Frontal cortex (tissue), 4 donors: ENCODE measurements around the gene GDPD3. TPM values are rescaled to one million over a fixed set of nuclear protein-coding genes. Genes with fewer than 3 reads are reported as not detected.

Experiments used
- DNase-seq, 2 donors: peaks; one replicate each; pipeline ENCODE4 v3.0.0; 2012; ENCODE audit warnings: low spot score in 2 of 2
- FAIRE-seq: peaks from 2 replicates; lab custom pipeline; 2012; peaks lifted over from hg19 to GRCh38; lab: Jason Lieb, UNC
- total RNA-seq: library from RNA; depleted of rRNA; stranded (reverse); fragments of >200 nt; gene quantifications from one replicate; pipeline ENCODE4 v1.2.3, GENCODE V29; 2014
- donor health status: control.
- donor health status: control.
- donor health status: control.

Gene GDPD3
- total RNA-seq, 1 donor from 2014 or later = 1.2 TPM

GRCh38 chr16:30084096-30084815 is 29.1 kb downstream of the GDPD3 start:
- DNase-seq = no peak
- no peak for FAIRE-seq

- FAIRE-seq (no peak), DNase-seq (no peak)
Observed at GRCh38 chr16:30083216-30084055, 29.9 kb downstream of the GDPD3 start.

- FAIRE-seq = no peak
- no peak for DNase-seq
Observed at GRCh38 chr16:30082545-30083090, 30.7 kb downstream of the GDPD3 start.

- FAIRE-seq (no peak), DNase-seq (no peak)
Observed at GRCh38 chr16:30079480-30079879, 33.9 kb downstream of the GDPD3 start.

GRCh38 chr16:30078744-30079143 is 34.6 kb downstream of the GDPD3 start:
- no peak for FAIRE-seq
- DNase-seq = no peak

GRCh38 chr16:30077656-30078055 is 35.7 kb downstream of the GDPD3 start:
- DNase-seq = no peak
- no peak for FAIRE-seq

GRCh38 chr16:30076276-30076791 is 37.0 kb downstream of the GDPD3 start:
- DNase-seq (no peak), FAIRE-seq (no peak)

- DNase-seq = peak; percentile 94 to 99
- FAIRE-seq = no peak
Observed at GRCh38 chr16:30075503-30076275, 37.6 kb downstream of the GDPD3 start, which contains the start of gene PPP4C. PPP4C (plus strand) TSS chr16:30075994; CDS start chr16:30076378, 384 bp downstream.

GRCh38 chr16:30070490-30070889 is 42.8 kb downstream of the GDPD3 start:
- no peak for DNase-seq
- no peak for FAIRE-seq

GRCh38 chr16:30069611-30070462 is 43.5 kb downstream of the GDPD3 start:
- FAIRE-seq (no peak), DNase-seq (no peak)

- no peak for FAIRE-seq
- no peak for DNase-seq
Observed at GRCh38 chr16:30068750-30069610, 44.4 kb downstream of the GDPD3 start.

GRCh38 chr16:30068333-30068732 is 45.0 kb downstream of the GDPD3 start:
- no peak for FAIRE-seq
- no peak for DNase-seq

- FAIRE-seq (no peak), DNase-seq (no peak)
Observed at GRCh38 chr16:30067584-30067916, 45.8 kb downstream of the GDPD3 start.

- DNase-seq (no peak), FAIRE-seq (no peak)
Observed at GRCh38 chr16:30066761-30067583, 46.4 kb downstream of the GDPD3 start.

GRCh38 chr16:30065943-30066760 is 47.2 kb downstream of the GDPD3 start:
- DNase-seq (no peak), FAIRE-seq (no peak)

- DNase-seq (peak; percentile 96 to 97), FAIRE-seq (no peak)
Observed at GRCh38 chr16:30065102-30065942, 48.0 kb downstream of the GDPD3 start, which contains the start of gene ALDOA. ALDOA (plus strand) TSS chr16:30065760; CDS start chr16:30066898, 1,138 bp downstream.
